ENCODE results near the gene NADK2. TPM values are rescaled to one million over a fixed set of nuclear protein-coding genes. Genes with fewer than 3 reads are reported as not detected.

The NADK2 gene
- total and polyA plus RNA-seq, 9 of the 15 experiments (the other 6 are each of a cell fraction or from before 2014, with no cell fraction given): 10.6 to 41.0 (median 24.0) TPM

- TF ChIP-seq ZFP91 (CRISPR knock-in tag; IDR thresholded peaks at IDR 0.05) (no peak), ZNF75A (CRISPR knock-in tag; IDR thresholded peaks at IDR 0.05) (no peak), ATF7 (IDR thresholded peaks at IDR 0.05) (peak; percentile 74), TCF7L2 (IDR thresholded peaks at IDR 0.05; ENCODE audit: low read depth, low read length) (no peak), ELF4 (CRISPR knock-in tag; IDR thresholded peaks at IDR 0.05) (peak; percentile 81), PBX2 (CRISPR knock-in tag; IDR thresholded peaks at IDR 0.05; ENCODE audit: low read depth) (no peak), PBX2 (tag; conservative IDR thresholded peaks at IDR 0.05; ENCODE audit: low read depth) (no peak), REST (IDR thresholded peaks at IDR 0.05; ENCODE audit: borderline replicate concordance) (no peak), REST (CRISPR knock-in tag; IDR thresholded peaks at IDR 0.05; ENCODE audit: low read depth) (peak; percentile 43; the same call in 1 of the 2 replicates), RUNX1 (IDR thresholded peaks at IDR 0.05; ENCODE audit: low read depth) (0 out of 2 replicates have a peak, but pooled peaks have one; percentile 4), RBM17 (IDR thresholded peaks at IDR 0.05; ENCODE audit: borderline replicate concordance, low read depth, low read length) (no peak), MAFF (IDR thresholded peaks at IDR 0.05; ENCODE audit: low read length) (no peak), THRB (CRISPR knock-in tag; conservative IDR thresholded peaks at IDR 0.05) (no peak)
These were observed 90.0 kb downstream of the NADK2 start, which contains the start of the genes LMBRD2 and SKP2 (continued) for GRCh38 chr5:36151434-36152323.

All from K562 (cell line).